GM18951 (cell line): ENCODE measurements around the gene JSRP1.

Source experiments
- POLR2A ChIP-seq: IDR thresholded peaks from 4 replicates; pipeline ENCODE4 v1.6.1; 2011; ENCODE audit warnings: mild to moderate bottlenecking; ENCODE audit not compliant: insufficient read length, insufficient read depth; ENCODE audit errors: extremely low read depth
- in situ Hi-C: fragments of 300-500 bp; cut with MboI; formaldehyde crosslinking; loops from one replicate; pipeline ENCODE4 v1.12.0; 2022; ENCODE audit warnings: low sequenced_read_pairs, mixed read lengths, inconsistent platforms; ENCODE audit not compliant: unreplicated experiment

Gene JSRP1

GRCh38 chr19:2288818-2289713 is 32.8 kb upstream of the JSRP1 start:
- in situ Hi-C loops, result loop anchor here (25.0 kb wide), 1 partner anchor 323 kb away; no protein-coding TSS in a partner anchor
- no peak for TF ChIP-seq POLR2A

GRCh38 chr19:2288338-2288817 is 32.2 kb upstream of the JSRP1 start:
- in situ Hi-C loops, result loop anchor here (25.0 kb wide), 1 partner anchor 324 kb away; no protein-coding TSS in a partner anchor

GRCh38 chr19:2287585-2288337 is 31.5 kb upstream of the JSRP1 start:
- TF ChIP-seq POLR2A, result no peak

More at GRCh38 chr19:2288338-2288817, 32.2 kb upstream of the JSRP1 start:
- TF ChIP-seq POLR2A, result no peak

GRCh38 chr19:2286402-2287140 is 30.4 kb upstream of the JSRP1 start:
- TF ChIP-seq POLR2A, result no peak
- in situ Hi-C loops, result loop anchor here (25.0 kb wide), 1 partner anchor 326 kb away; no protein-coding TSS in a partner anchor

More at GRCh38 chr19:2287585-2288337, 31.5 kb upstream of the JSRP1 start:
- in situ Hi-C loops, result loop anchor here (25.0 kb wide), 1 partner anchor 325 kb away; no protein-coding TSS in a partner anchor

- in situ Hi-C loops, result loop anchor here (25.0 kb wide), 1 partner anchor 328 kb away; no protein-coding TSS in a partner anchor
- TF ChIP-seq POLR2A, result no peak
Observed at GRCh38 chr19:2283835-2284507, 27.8 kb upstream of the JSRP1 start.

GRCh38 chr19:2282862-2283237 is 26.6 kb upstream of the JSRP1 start:
- no peak for TF ChIP-seq POLR2A
- in situ Hi-C loops, result loop anchor here (25.0 kb wide), 1 partner anchor 329 kb away; no protein-coding TSS in a partner anchor

- no peak for TF ChIP-seq POLR2A
- in situ Hi-C loops, result loop anchor here (25.0 kb wide), 1 partner anchor 330 kb away; no protein-coding TSS in a partner anchor
Observed at GRCh38 chr19:2282062-2282861, 26.0 kb upstream of the JSRP1 start, which contains the start of gene PEAK3. PEAK3 (minus strand) TSS chr19:2282175; CDS start chr19:2280931, 1,244 bp downstream.

GRCh38 chr19:2281265-2282061 is 25.2 kb upstream of the JSRP1 start:
- in situ Hi-C loops, result loop anchor here (25.0 kb wide), 1 partner anchor 331 kb away; no protein-coding TSS in a partner anchor

- in situ Hi-C loops, result loop anchor here (25.0 kb wide), 1 partner anchor 332 kb away; no protein-coding TSS in a partner anchor
Observed at GRCh38 chr19:2280633-2281264, 24.5 kb upstream of the JSRP1 start.

More at GRCh38 chr19:2280633-2281264, 24.5 kb upstream of the JSRP1 start:
- TF ChIP-seq POLR2A, result no peak
